DND-41 (cell line): ENCODE measurements around the gene TSPYL6.

Experiments
- ATAC-seq: fragments of 200-7000 bp; cut with Tn5 transposase; 3 replicates; pipeline ENCODE4 v1.9.1; 2021; ENCODE audit warnings: low read depth; ENCODE audit not compliant: insufficient read depth
- DNase-seq: peaks from one replicate; pipeline ENCODE4 v3.0.0-alpha.2; 2020
- H2AFZ ChIP-seq: 2 replicates; pipeline ENCODE4 v1.6.0; 2012; ENCODE audit warnings: low read depth, low read length
- H3K27ac ChIP-seq: 2 replicates; pipeline ENCODE4 v1.5.1; 2012; ENCODE audit warnings: low read length, inconsistent platforms
- H3K27me3 ChIP-seq: fragments of 200-600 bp; sonication (generic); 2 replicates; pipeline ENCODE4 v1.6.0; 2012; ENCODE audit warnings: low read length, mild to moderate bottlenecking, inconsistent platforms; ENCODE audit not compliant: insufficient read depth, poor library complexity
- H3K36me3 ChIP-seq: 2 replicates; pipeline ENCODE4 v1.5.1; 2012; ENCODE audit warnings: low read length, inconsistent platforms; ENCODE audit not compliant: insufficient read depth
- H3K4me1 ChIP-seq: 2 replicates; pipeline ENCODE4 v1.5.1; 2012; ENCODE audit warnings: mild to moderate bottlenecking, low read length; ENCODE audit not compliant: insufficient read depth
- H3K4me2 ChIP-seq: 2 replicates; pipeline ENCODE4 v1.6.0; 2012; ENCODE audit warnings: mild to moderate bottlenecking, moderate library complexity, low read length, inconsistent platforms; ENCODE audit not compliant: insufficient read depth
- H3K4me3 ChIP-seq, 2 experiments: fragments of 200-600 bp in 1 of 2; shearing (Covaris generic) in 1 of 2; 2 replicates each; pipeline ENCODE4 v1.5.1; 2012 to 2016; ENCODE audit warnings: inconsistent platforms in 2 of 2, low read length in 2 of 2, mild to moderate bottlenecking in 2 of 2, low read depth in 1 of 2, moderate library complexity in 1 of 2
- H3K79me2 ChIP-seq: 2 replicates; pipeline ENCODE4 v1.6.0; 2012; ENCODE audit warnings: low read length, inconsistent platforms; ENCODE audit not compliant: insufficient read depth
- H3K9ac ChIP-seq: 2 replicates; pipeline ENCODE4 v1.6.0; 2012; ENCODE audit warnings: low read depth, mild to moderate bottlenecking, inconsistent platforms, low read length, moderate library complexity
- H3K9me3 ChIP-seq: 2 replicates; pipeline ENCODE4 v1.5.1; 2012; ENCODE audit warnings: low read length, moderate library complexity, mild to moderate bottlenecking, inconsistent platforms; ENCODE audit not compliant: insufficient read depth, severe bottlenecking
- H4K20me1 ChIP-seq: 2 replicates; pipeline ENCODE4 v1.6.0; 2012; ENCODE audit warnings: low read length; ENCODE audit not compliant: insufficient read depth
- EZH2 ChIP-seq: IDR thresholded peaks from 3 replicates; pipeline ENCODE4 v1.6.1; 2012; ENCODE audit warnings: borderline replicate concordance, low read depth, mild to moderate bottlenecking, moderate library complexity, low read length, inconsistent platforms; ENCODE audit not compliant: severe bottlenecking
- TF ChIP-seq, protein P1 (sequence below): IDR thresholded peaks from 2 replicates; pipeline ENCODE4 v1.5.1; 2012; ENCODE audit warnings: borderline replicate concordance, low read length, moderate library complexity, mild to moderate bottlenecking; ENCODE audit not compliant: poor library complexity, severe bottlenecking; ENCODE audit errors: extremely low read depth

Gene TSPYL6

DNA sequence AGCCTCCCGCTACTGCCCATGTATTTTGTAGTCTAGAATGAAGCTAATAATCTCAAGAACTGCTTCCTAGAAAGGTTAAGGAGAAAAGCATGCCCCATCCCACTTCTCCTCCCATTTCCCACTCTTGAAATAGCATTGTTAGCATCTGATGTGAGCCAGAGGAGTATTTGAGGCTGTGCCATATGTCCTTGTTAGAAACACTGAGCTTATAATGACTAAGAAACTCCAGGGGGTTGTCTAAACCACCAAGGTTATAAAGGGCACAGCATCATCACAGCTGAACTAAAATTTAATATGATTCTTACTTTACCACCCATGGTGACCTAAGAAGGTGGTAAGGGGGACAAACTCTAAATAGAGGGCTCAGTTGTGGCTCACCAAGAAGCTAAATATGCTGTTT lies 16.6 kb downstream of the TSPYL6 start:
- Histone ChIP-seq H3K4me1 (no peaks in the 10 kb centered on the region), H3K4me3 (no peak overlapping the region), H2AFZ (no peak overlapping the region), H3K27me3 (no peaks in the 10 kb centered on the region), H4K20me1 (no peaks in the 10 kb centered on the region), H3K9ac (no peak overlapping the region), H3K36me3 (no peaks in the 10 kb centered on the region), H3K27ac (no peak overlapping the region), H3K4me2 (no peak overlapping the region), H3K9me3 (no peaks in the 10 kb centered on the region), H3K79me2 (no peaks in the 10 kb centered on the region)
- ATAC-seq (no peak), DNase-seq (no peak)
- TF ChIP-seq, protein P1, sequence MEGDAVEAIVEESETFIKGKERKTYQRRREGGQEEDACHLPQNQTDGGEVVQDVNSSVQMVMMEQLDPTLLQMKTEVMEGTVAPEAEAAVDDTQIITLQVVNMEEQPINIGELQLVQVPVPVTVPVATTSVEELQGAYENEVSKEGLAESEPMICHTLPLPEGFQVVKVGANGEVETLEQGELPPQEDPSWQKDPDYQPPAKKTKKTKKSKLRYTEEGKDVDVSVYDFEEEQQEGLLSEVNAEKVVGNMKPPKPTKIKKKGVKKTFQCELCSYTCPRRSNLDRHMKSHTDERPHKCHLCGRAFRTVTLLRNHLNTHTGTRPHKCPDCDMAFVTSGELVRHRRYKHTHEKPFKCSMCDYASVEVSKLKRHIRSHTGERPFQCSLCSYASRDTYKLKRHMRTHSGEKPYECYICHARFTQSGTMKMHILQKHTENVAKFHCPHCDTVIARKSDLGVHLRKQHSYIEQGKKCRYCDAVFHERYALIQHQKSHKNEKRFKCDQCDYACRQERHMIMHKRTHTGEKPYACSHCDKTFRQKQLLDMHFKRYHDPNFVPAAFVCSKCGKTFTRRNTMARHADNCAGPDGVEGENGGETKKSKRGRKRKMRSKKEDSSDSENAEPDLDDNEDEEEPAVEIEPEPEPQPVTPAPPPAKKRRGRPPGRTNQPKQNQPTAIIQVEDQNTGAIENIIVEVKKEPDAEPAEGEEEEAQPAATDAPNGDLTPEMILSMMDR, result no peak
- TF ChIP-seq EZH2, result no peak

DNA sequence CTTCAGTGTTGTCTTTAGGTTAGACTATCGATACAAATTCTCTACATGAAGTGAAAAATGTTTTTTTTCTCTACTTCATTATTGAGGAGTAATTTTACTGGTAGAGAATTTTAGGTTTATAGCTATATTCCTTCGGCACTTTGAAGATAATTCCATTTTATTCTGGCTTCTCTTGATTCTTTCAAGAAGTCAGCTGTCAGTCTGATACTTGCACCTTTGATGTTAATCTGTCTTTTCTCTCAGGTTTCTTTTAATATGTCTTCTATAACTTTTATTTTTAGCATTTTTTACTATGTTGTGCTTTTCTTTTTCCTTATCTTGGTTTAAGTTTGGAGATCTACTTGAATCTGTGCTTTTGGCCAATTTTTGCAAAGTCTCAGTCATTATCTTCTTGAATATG lies 18.6 kb downstream of the TSPYL6 start:
- Histone ChIP-seq H3K4me2 (no peak overlapping the region), H3K9me3 (peaks cover 2% of the 10 kb centered on the region), H3K9ac (no peak overlapping the region), H3K27ac (no peak overlapping the region), H3K4me3 (no peak overlapping the region), H2AFZ (no peak overlapping the region), H4K20me1 (no peaks in the 10 kb centered on the region), H3K27me3 (no peaks in the 10 kb centered on the region), H3K4me1 (no peaks in the 10 kb centered on the region), H3K79me2 (no peaks in the 10 kb centered on the region), H3K36me3 (no peaks in the 10 kb centered on the region)
- TF ChIP-seq, protein P1, result no peak
- TF ChIP-seq EZH2, result no peak
- DNase-seq, result no peak
- ATAC-seq, result no peak

GRCh38 chr2:54233832-54234649 lies 22.0 kb downstream of the TSPYL6 start:
- H3K36me3 ChIP-seq, result no peaks in the 10 kb centered on the region

More at GRCh38 chr2:54233832-54234649, 22.0 kb downstream of the TSPYL6 start:
- no peak overlapping the region for H3K27ac ChIP-seq
- TF ChIP-seq EZH2, result no peak
- TF ChIP-seq, protein P1, result no peak
- H3K9ac ChIP-seq, result no peak overlapping the region
- H3K79me2 ChIP-seq, result no peaks in the 10 kb centered on the region
- DNase-seq (no peak), ATAC-seq (no peak)
- H3K27me3 ChIP-seq, result no peaks in the 10 kb centered on the region
- peaks cover 2% of the 10 kb centered on the region for H3K9me3 ChIP-seq
- no peak overlapping the region for H3K4me3 ChIP-seq
- H3K4me2 ChIP-seq, result no peak overlapping the region
- no peak overlapping the region for H2AFZ ChIP-seq
- no peaks in the 10 kb centered on the region for H3K4me1 ChIP-seq
- no peaks in the 10 kb centered on the region for H4K20me1 ChIP-seq
